Hepatocyte (in vitro differentiated cells): ENCODE data around the gene ATP5MC2. TPM values are rescaled to one million over a fixed set of nuclear protein-coding genes. Genes with fewer than 3 reads are reported as not detected.

ENCODE experiments used
- DNase-seq: peaks from one replicate; pipeline ENCODE4 v3.0.0-alpha.2; 2016; ENCODE audit warnings: low spot score
- H2AFZ ChIP-seq: fragments of 200-600 bp; sonication (generic); 2 replicates; pipeline ENCODE4 v1.6.0; 2016; ENCODE audit warnings: antibody characterized with exemption, mild to moderate bottlenecking
- H3K27ac ChIP-seq: fragments of 200-600 bp; sonication (generic); 2 replicates; pipeline ENCODE4 v1.5.1; 2016; ENCODE audit warnings: mild to moderate bottlenecking
- H3K27me3 ChIP-seq: fragments of 200-600 bp; sonication (generic); 2 replicates; pipeline ENCODE4 v1.6.1; 2016
- H3K36me3 ChIP-seq: fragments of 200-600 bp; sonication (generic); replicated peaks from 2 replicates; pipeline ENCODE4 v1.5.1; 2016; ENCODE audit warnings: low read depth; ENCODE audit not compliant: insufficient read depth
- H3K4me1 ChIP-seq: fragments of 200-600 bp; sonication (generic); 2 replicates; pipeline ENCODE4 v1.5.1; 2016; ENCODE audit warnings: mild to moderate bottlenecking, moderate library complexity; ENCODE audit not compliant: insufficient read depth
- H3K4me2 ChIP-seq: fragments of 200-600 bp; sonication (generic); 2 replicates; pipeline ENCODE4 v1.6.0; 2016
- H3K4me3 ChIP-seq: fragments of 200-600 bp; sonication (generic); 2 replicates; pipeline ENCODE4 v1.5.1; 2016; ENCODE audit warnings: mild to moderate bottlenecking
- H3K79me2 ChIP-seq: fragments of 200-600 bp; sonication (generic); 2 replicates; pipeline ENCODE4 v1.6.0; 2017; ENCODE audit warnings: mild to moderate bottlenecking
- H3K9me2 ChIP-seq: fragments of 200-600 bp; sonication (generic); replicated peaks from 2 replicates; pipeline ENCODE4 v1.6.0; 2017; ENCODE audit warnings: mild to moderate bottlenecking; ENCODE audit not compliant: insufficient read depth
- H3K9me3 ChIP-seq: fragments of 200-600 bp; sonication (generic); 2 replicates; pipeline ENCODE4 v1.5.1; 2016; ENCODE audit warnings: low read depth, mild to moderate bottlenecking
- H4K20me1 ChIP-seq: fragments of 200-600 bp; sonication (generic); 2 replicates; pipeline ENCODE4 v1.6.0; 2016; ENCODE audit warnings: mild to moderate bottlenecking; ENCODE audit not compliant: insufficient read depth, poor library complexity, severe bottlenecking
- CTCF ChIP-seq: fragments of 200-600 bp; sonication (generic); IDR thresholded peaks from 2 replicates; pipeline ENCODE4 v1.5.1; 2016; ENCODE audit warnings: antibody characterized with exemption, mild to moderate bottlenecking; ENCODE audit not compliant: poor library complexity
- EZH2 ChIP-seq: fragments of 200-600 bp; sonication (generic); IDR thresholded peaks from 2 replicates; pipeline ENCODE4 v1.6.1; 2016; ENCODE audit warnings: antibody characterized with exemption, mild to moderate bottlenecking, borderline replicate concordance
- EZH2phosphoT487 ChIP-seq: fragments of 200-600 bp; sonication (generic); IDR thresholded peaks from one replicate; pipeline ENCODE4 v1.6.1; 2018; ENCODE audit warnings: antibody characterized with exemption, mild to moderate bottlenecking, low read depth, moderate library complexity; ENCODE audit not compliant: unreplicated experiment, severe bottlenecking
- WGBS: methylation state at CpG from one replicate; pipeline ENCODE4 v1.1.6; 2016; ENCODE audit warnings: low lambda C conversion rate; ENCODE audit errors: missing lambda C conversion rate; 5-methylcytosine and 5-hydroxymethylcytosine counted together
- polyA plus RNA-seq: library from polyadenylated mRNA; unstranded; fragments of >200 nt; fragmentation: Nextera tagmentation; extraction: Ambion mirVana; gene quantifications from 2 replicates; pipeline ENCODE4 v1.2.1, GENCODE V29; 2016
- total RNA-seq: library from RNA; depleted of rRNA; stranded (reverse); fragments of >200 nt; gene quantifications from 2 replicates; pipeline ENCODE4 v1.2.3, GENCODE V29; 2014

ATP5MC2 gene
- total and polyA plus RNA-seq, 2 experiments from 2014 or later = 252 to 301 TPM

GRCh38 chr12:53626702-53627169 lies 49.1 kb downstream of the ATP5MC2 start:
- Histone ChIP-seq H3K4me3 (peak overlapping the region; percentile 39), H4K20me1 (peaks cover 3% of the 10 kb centered on the region), H3K27me3 (no peaks in the 10 kb centered on the region), H2AFZ (peak overlapping the region; percentile 35), H3K36me3 (no peaks in the 10 kb centered on the region), H3K27ac (no peak overlapping the region), H3K4me1 (peaks cover 21% of the 10 kb centered on the region), H3K79me2 (peaks cover 36% of the 10 kb centered on the region), H3K9me2 (no peaks in the 10 kb centered on the region), H3K9me3 (no peaks in the 10 kb centered on the region), H3K4me2 (peak overlapping the region; percentile 76)
- DNase-seq = no peak
- 37% methylated on average over 6 of the region's 6 CpGs for WGBS
- TF ChIP-seq EZH2 (no peak), CTCF (no peak), EZH2phosphoT487 (no peak)

DNA sequence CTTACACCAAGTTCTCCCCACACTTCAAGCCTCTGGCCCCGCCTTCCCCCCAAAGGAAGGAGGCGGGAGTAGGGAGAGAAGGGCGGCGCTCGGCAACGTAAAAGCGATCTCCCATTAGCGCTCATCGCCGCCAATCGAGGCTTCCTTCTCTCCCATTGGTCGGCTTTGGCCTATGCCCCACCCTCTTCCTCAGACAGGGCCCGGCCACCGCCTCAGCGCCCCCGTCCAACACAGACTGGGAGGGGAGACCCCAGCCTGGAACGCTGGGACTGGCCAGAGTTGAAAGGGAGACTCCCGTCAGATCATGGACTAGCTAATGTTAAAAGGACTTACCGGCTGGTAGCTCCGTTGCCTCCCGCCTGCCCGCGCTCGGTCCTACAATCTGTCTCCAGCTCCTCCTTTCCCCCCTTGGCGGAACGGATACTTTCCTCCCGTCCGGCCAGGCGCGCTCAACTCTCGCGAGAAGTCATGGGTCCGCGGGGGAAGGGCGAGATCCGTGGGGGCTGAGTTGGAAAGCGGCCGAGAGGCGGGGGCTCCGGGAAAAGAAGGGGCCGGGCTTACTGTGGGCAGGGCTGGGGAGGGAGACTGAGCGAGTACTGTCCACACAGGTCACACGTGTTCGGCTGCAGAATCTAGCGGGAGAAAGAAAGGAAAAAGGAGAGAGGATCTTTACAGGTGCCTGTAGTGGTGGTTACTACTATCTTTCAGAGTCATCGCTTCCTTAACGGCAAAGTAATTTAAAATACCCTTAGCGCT lies 49.8 kb downstream of the ATP5MC2 start, which contains the start of gene ATF7:
ATF7 (minus strand) TSS at position 437 of the 756 bp plus-strand sequence. CDS start 25,382 bp downstream, outside the sequence.
- H3K4me2 ChIP-seq = peak within 1 kb of the TSS; percentile 85
- no peaks in the 10 kb centered on the region for H3K9me3 ChIP-seq
- peaks cover 21% of the 10 kb centered on the region for H3K4me1 ChIP-seq
- H3K79me2 ChIP-seq = peaks cover 42% of the 10 kb centered on the region
- 2% methylated on average over 43 of the region's 48 CpGs for WGBS
- peak within 1 kb of the TSS; percentile 96 for H3K27ac ChIP-seq
- peak; percentile 98 for DNase-seq
- no peaks in the 10 kb centered on the region for H3K27me3 ChIP-seq
- TF ChIP-seq EZH2 (no peak), EZH2phosphoT487 (no peak), CTCF (no peak)
- peaks cover 3% of the 10 kb centered on the region for H4K20me1 ChIP-seq
- no peaks in the 10 kb centered on the region for H3K9me2 ChIP-seq
- H2AFZ ChIP-seq = peak within 1 kb of the TSS; percentile 43
- H3K4me3 ChIP-seq = peak within 1 kb of the TSS; percentile 43
- no peaks in the 10 kb centered on the region for H3K36me3 ChIP-seq

DNA sequence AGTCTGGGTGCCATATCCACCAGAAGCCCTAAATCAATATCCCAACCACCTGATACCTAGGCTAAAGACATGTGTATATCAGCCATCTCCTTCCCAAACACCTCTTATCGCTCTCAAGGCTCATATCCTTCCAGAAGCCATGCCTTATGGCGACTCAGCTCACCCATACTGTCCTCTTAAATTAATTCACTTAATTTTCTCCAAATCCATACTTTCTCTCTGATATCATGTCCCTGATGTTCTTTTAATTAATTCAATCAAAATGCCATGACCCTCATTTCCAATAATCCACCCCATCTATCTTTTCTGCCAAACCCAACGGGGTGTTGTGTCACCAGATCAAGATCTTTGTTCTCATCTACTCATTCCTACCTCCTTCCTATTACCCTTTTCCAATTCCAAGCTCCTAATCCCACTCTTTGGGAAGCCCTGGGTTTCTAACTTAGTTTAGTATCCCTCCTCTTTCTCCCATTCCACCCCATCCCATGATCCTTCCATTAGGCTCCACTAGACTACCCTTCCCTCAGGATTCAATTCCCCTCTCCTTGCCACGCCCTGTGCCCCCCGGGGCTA lies 50.4 kb downstream of the ATP5MC2 start:
- Histone ChIP-seq H3K4me1 (peaks cover 21% of the 10 kb centered on the region), H3K79me2 (peaks cover 49% of the 10 kb centered on the region), H3K9me3 (no peaks in the 10 kb centered on the region), H3K27ac (peak overlapping the region; percentile 65), H3K4me2 (peak overlapping the region; percentile 85), H4K20me1 (peaks cover 3% of the 10 kb centered on the region), H3K36me3 (no peaks in the 10 kb centered on the region), H3K27me3 (no peaks in the 10 kb centered on the region), H3K4me3 (peak overlapping the region; percentile 43), H2AFZ (no peak overlapping the region), H3K9me2 (no peaks in the 10 kb centered on the region)
- DNase-seq = no peak
- TF ChIP-seq EZH2phosphoT487 (no peak), CTCF (no peak), EZH2 (no peak)
- 25% methylated on average over 5 of the region's 5 CpGs for WGBS
